Measurements from ENCODE around the gene STRADA. TPM values are rescaled to one million over a fixed set of nuclear protein-coding genes. Genes with fewer than 3 reads are reported as not detected.

STRADA gene
- total RNA-seq = 10 to 100 TPM; 71.7 to 77.7 TPM

DNA sequence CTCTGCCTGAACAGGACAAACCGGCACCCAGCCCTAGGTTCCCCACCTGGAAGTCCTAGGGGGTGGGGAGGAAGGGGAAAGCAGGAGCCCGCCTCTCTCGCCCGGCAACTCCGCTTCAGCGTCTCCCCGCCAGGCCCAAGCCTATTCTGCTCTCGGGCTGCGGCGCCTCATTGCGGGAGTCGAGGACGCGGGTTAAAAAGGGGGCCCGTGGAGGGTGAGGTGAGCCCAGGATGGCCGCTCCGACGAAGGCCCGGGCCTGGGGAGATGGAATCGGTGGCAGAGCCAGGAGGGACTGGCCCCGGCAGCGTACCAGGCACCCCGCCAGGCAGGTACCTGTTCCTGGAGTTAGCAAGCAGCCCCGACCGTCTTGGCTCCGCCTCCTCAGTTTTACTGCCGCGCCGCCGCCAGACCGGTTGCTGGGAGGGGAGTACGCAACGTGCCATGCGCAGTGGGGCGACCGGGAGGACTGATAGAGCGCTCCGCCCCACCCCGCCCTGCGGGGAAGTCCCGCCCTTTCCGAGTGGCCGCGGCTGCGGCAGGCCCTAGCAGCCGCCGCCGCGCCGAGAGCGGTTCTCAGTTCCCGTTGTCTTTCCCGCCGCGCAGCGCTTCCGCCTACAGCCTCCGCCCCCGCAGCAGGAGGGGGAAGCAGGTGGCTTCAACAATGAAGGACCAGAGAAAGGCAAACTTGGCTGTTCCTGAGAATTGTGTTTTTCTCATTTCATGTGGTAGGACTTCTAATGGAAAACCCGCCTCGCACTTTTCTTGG, at the start of gene STRADA:
STRADA (minus strand) TSS at position 392 of the 766 bp plus-strand sequence. CDS start 13,430 bp downstream, outside the sequence.
- DNase-seq = peak; percentile 100
- Mint-ChIP-seq H3K9me3 (no peaks in the 10 kb centered on the region), H3K36me3 (ENCODE audit: insufficient read depth in 2 of 2) (peaks cover 1 to 2% of the 10 kb centered on the region in 2 donors), H3K4me3 (peak within 1 kb of the TSS; percentile 92 to 97), H3K27me3 (ENCODE audit: low read depth) (no peaks in the 10 kb centered on the region), H3K27ac (peak within 1 kb of the TSS; percentile 97), H3K4me1 (ENCODE audit: low read depth) (peaks cover 21% of the 10 kb centered on the region)
- peak; percentile 93 to 95 for ATAC-seq (replicated peaks in 1 of 2)

GRCh38 chr17:63790057-63790456, 48.5 kb upstream of the STRADA start:
- ATAC-seq (replicated peaks in 1 of 2) (peak; percentile 49 to 67), DNase-seq (no peak)
- peaks cover 5 to 24% of the 10 kb centered on the region in 2 donors for H3K36me3 Mint-ChIP-seq (ENCODE audit: insufficient read depth in 2 of 2)
- no peaks in the 10 kb centered on the region for H3K9me3 Mint-ChIP-seq
- no peaks in the 10 kb centered on the region for H3K27me3 Mint-ChIP-seq (ENCODE audit: low read depth)
- peak overlapping the region; percentile 73 for H3K27ac Mint-ChIP-seq
- no peak overlapping the region for H3K4me3 Mint-ChIP-seq
- H3K4me1 Mint-ChIP-seq (ENCODE audit: low read depth) = peaks cover 4% of the 10 kb centered on the region

DNA sequence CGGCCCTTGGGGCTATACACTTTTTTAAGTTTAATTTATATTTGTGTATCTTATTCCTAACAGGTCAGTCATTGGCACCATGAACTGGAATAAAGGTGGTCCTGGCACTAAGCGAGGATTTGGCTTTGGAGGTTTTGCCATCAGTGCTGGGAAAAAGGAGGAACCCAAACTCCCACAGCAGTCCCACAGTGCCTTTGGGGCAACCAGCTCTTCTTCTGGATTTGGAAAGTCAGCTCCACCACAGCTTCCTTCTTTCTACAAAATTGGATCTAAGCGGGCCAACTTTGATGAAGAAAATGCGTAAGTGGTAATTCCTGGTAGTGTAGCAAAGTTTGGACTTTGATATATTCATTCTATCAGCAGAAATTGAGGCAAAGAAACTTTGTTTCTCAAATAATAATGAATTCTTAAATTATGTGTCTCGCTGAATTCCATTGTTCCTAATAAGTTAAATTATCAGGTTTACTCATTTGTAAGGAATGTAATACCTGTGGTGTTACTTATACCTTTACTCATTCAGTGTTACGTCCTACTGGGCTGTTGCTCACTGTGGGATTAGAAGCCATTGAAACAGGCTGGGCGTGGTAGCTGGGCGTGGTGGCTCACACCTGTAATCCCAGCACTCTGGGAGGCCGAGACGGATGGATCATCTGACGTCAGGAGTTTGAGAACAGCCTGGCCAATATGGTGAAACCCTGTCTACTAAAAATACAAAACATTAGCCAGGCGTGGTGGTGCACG, 45.5 kb upstream of the STRADA start:
- no peaks in the 10 kb centered on the region for H3K27me3 Mint-ChIP-seq (ENCODE audit: low read depth)
- H3K9me3 Mint-ChIP-seq = no peaks in the 10 kb centered on the region
- H3K4me1 Mint-ChIP-seq (ENCODE audit: low read depth) = peaks cover 17% of the 10 kb centered on the region
- DNase-seq (no peak), ATAC-seq (replicated peaks in 1 of 2) (no peak)
- H3K27ac Mint-ChIP-seq = no peak overlapping the region
- H3K36me3 Mint-ChIP-seq (ENCODE audit: insufficient read depth in 2 of 2) = peaks cover 0 to 13% of the 10 kb centered on the region in 2 donors
- H3K4me3 Mint-ChIP-seq = no peak overlapping the region

DNA sequence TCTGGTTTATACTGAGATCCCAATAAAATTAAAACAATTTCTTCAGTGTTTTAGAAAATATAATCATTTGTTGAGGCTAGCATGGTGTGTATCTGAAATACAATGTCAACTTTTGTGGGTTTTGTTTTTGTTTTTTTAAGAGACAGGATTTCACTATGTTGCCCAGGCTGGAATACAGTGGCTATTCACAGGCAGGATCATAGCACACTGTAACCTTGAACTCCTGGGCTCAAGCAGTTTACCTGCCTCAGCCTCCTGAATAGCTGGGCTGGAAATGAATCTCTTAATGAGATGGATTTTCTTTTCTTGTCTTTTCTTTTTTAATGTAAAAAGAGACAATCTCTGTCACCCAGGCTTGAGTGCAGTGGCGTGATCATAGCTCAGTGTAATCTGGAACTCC, 44.5 kb upstream of the STRADA start:
- H3K36me3 Mint-ChIP-seq (ENCODE audit: insufficient read depth in 2 of 2) = peaks cover 0 to 13% of the 10 kb centered on the region in 2 donors
- DNase-seq = no peak
- no peak overlapping the region for H3K4me3 Mint-ChIP-seq
- H3K27ac Mint-ChIP-seq = no peak overlapping the region
- peaks cover 24% of the 10 kb centered on the region for H3K4me1 Mint-ChIP-seq (ENCODE audit: low read depth)
- H3K27me3 Mint-ChIP-seq (ENCODE audit: low read depth) = no peaks in the 10 kb centered on the region
- no peaks in the 10 kb centered on the region for H3K9me3 Mint-ChIP-seq
- ATAC-seq (replicated peaks in 1 of 2) = no peak

- ATAC-seq (replicated peaks in 1 of 2) (no peak), DNase-seq (no peak)
- Mint-ChIP-seq H3K9me3 (no peaks in the 10 kb centered on the region), H3K27ac (peak overlapping the region; percentile 24), H3K4me3 (no peak overlapping the region), H3K27me3 (ENCODE audit: low read depth) (no peaks in the 10 kb centered on the region), H3K36me3 (ENCODE audit: insufficient read depth in 2 of 2) (peaks cover 0 to 13% of the 10 kb centered on the region in 2 donors), H3K4me1 (ENCODE audit: low read depth) (peaks cover 29% of the 10 kb centered on the region)
These were observed 44.0 kb upstream of the STRADA start for GRCh38 chr17:63785556-63785955.

DNA sequence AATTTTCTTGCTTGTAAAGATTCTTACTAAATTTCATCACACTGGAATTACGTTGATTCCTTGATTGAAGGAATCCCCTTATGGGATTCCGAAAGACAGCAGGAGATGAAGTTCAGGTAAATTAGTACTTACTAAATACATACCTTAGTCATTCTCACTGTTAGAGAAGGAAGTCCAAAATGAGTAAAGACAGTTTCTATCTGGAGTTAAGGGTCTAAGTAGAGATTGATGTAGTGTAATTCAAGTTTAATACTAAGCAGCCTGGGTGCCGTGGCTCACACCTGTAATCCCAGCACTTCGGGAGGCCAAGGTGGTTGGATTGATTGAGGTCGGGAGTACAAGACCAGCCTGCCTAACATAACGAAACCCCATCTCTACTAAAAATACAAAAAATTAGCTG, 41.9 kb upstream of the STRADA start:
- H3K27me3 Mint-ChIP-seq (ENCODE audit: low read depth) = no peaks in the 10 kb centered on the region
- peak overlapping the region; percentile 23 to 42 for H3K4me3 Mint-ChIP-seq
- peaks cover 0 to 16% of the 10 kb centered on the region in 2 donors for H3K36me3 Mint-ChIP-seq (ENCODE audit: insufficient read depth in 2 of 2)
- no peak for DNase-seq
- no peaks in the 10 kb centered on the region for H3K9me3 Mint-ChIP-seq
- peak overlapping the region; percentile 18 for H3K27ac Mint-ChIP-seq
- peaks cover 43% of the 10 kb centered on the region for H3K4me1 Mint-ChIP-seq (ENCODE audit: low read depth)
- ATAC-seq (replicated peaks in 1 of 2) = peak in 1 of 2 donors; percentile 59

GRCh38 chr17:63780928-63781327, 39.3 kb upstream of the STRADA start:
- H3K27me3 Mint-ChIP-seq (ENCODE audit: low read depth) = no peaks in the 10 kb centered on the region
- H3K27ac Mint-ChIP-seq = no peak overlapping the region
- H3K4me1 Mint-ChIP-seq (ENCODE audit: low read depth) = peaks cover 67% of the 10 kb centered on the region
- H3K36me3 Mint-ChIP-seq (ENCODE audit: insufficient read depth in 2 of 2) = peaks cover 2 to 19% of the 10 kb centered on the region in 2 donors
- H3K9me3 Mint-ChIP-seq = no peaks in the 10 kb centered on the region
- DNase-seq = no peak
- no peak for ATAC-seq (replicated peaks in 1 of 2)
- no peak overlapping the region for H3K4me3 Mint-ChIP-seq

GRCh38 chr17:63780507-63780906, 38.9 kb upstream of the STRADA start:
- peaks cover 71% of the 10 kb centered on the region for H3K4me1 Mint-ChIP-seq (ENCODE audit: low read depth)
- ATAC-seq (replicated peaks in 1 of 2) = no peak
- H3K27me3 Mint-ChIP-seq (ENCODE audit: low read depth) = no peaks in the 10 kb centered on the region
- no peaks in the 10 kb centered on the region for H3K9me3 Mint-ChIP-seq
- peak overlapping the region; percentile 84 for H3K27ac Mint-ChIP-seq
- DNase-seq = no peak
- H3K36me3 Mint-ChIP-seq (ENCODE audit: insufficient read depth in 2 of 2) = peaks cover 2 to 21% of the 10 kb centered on the region in 2 donors
- no peak overlapping the region for H3K4me3 Mint-ChIP-seq

GRCh38 chr17:63775420-63775819, 33.8 kb upstream of the STRADA start:
- DNase-seq (no peak), ATAC-seq (replicated peaks in 1 of 2) (no peak)
- Mint-ChIP-seq H3K27me3 (ENCODE audit: low read depth) (no peaks in the 10 kb centered on the region), H3K27ac (peak overlapping the region; percentile 90), H3K36me3 (ENCODE audit: insufficient read depth in 2 of 2) (peaks cover 10 to 28% of the 10 kb centered on the region in 2 donors), H3K4me3 (peak overlapping the region; percentile 97), H3K9me3 (no peaks in the 10 kb centered on the region), H3K4me1 (ENCODE audit: low read depth) (peaks cover 69% of the 10 kb centered on the region)

- no peaks in the 10 kb centered on the region for H3K9me3 Mint-ChIP-seq
- peak overlapping the region; percentile 90 for H3K27ac Mint-ChIP-seq
- peaks cover 69% of the 10 kb centered on the region for H3K4me1 Mint-ChIP-seq (ENCODE audit: low read depth)
- ATAC-seq (replicated peaks in 1 of 2) (no peak), DNase-seq (no peak)
- H3K4me3 Mint-ChIP-seq = peak overlapping the region; percentile 97
- H3K36me3 Mint-ChIP-seq (ENCODE audit: insufficient read depth in 2 of 2) = peaks cover 10 to 26% of the 10 kb centered on the region in 2 donors
- no peaks in the 10 kb centered on the region for H3K27me3 Mint-ChIP-seq (ENCODE audit: low read depth)
These were observed 33.3 kb upstream of the STRADA start for GRCh38 chr17:63774969-63775265.

DNA sequence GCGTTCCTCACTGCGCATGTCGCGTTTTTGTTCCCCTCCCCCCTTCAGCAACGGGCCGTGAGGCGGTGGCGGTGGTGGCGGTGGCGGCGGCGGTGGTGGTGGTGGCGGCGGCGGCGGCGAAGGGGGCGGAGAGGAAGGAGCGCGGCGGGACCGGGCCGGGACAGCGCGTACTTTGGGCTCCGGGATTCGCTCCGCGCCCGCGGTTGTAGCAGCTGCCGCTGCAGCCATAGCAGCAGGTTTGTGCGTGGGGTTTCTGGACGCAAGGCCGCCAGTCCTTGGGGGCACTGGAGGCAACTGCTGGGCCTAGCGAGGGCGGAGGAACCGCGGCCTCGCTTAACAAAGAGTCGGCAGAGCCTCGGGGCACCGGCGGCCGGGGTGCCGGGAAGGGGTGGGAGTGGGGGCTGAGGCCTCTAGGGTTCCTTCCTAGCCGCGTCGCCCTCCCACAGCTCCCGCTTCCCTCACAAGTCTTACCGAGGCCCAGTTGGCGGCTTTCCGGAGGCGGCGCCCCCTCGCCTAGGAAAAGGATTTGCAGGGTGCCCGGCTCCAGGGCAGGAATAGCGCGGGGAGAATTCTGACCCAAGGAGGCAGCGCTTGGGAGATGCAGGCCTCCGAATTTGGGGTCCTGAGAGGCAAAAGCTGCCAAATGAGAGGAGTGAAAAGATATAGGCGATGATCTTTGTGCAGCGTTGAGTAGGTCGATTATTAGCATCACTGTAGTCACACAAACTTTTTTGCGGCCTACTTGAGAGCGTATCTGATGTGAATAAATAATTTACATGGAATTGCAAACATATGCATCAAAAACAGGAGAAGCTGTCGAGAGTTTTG, 32.8 kb upstream of the STRADA start, which contains the start of gene DDX42:
DDX42 (plus strand) TSS at position 30 of the 828 bp plus-strand sequence. CDS start 12,880 bp downstream, outside the sequence.
- Mint-ChIP-seq H3K36me3 (ENCODE audit: insufficient read depth in 2 of 2) (peaks cover 10 to 20% of the 10 kb centered on the region in 2 donors), H3K9me3 (no peaks in the 10 kb centered on the region), H3K27ac (peak within 1 kb of the TSS; percentile 90), H3K4me1 (ENCODE audit: low read depth) (peaks cover 63% of the 10 kb centered on the region), H3K4me3 (peak within 1 kb of the TSS; percentile 97), H3K27me3 (ENCODE audit: low read depth) (no peaks in the 10 kb centered on the region)
- DNase-seq = peak in 1 of 2 donors; percentile 92
- peak in 1 of 2 donors; percentile 11 for ATAC-seq (replicated peaks in 1 of 2)

DNA sequence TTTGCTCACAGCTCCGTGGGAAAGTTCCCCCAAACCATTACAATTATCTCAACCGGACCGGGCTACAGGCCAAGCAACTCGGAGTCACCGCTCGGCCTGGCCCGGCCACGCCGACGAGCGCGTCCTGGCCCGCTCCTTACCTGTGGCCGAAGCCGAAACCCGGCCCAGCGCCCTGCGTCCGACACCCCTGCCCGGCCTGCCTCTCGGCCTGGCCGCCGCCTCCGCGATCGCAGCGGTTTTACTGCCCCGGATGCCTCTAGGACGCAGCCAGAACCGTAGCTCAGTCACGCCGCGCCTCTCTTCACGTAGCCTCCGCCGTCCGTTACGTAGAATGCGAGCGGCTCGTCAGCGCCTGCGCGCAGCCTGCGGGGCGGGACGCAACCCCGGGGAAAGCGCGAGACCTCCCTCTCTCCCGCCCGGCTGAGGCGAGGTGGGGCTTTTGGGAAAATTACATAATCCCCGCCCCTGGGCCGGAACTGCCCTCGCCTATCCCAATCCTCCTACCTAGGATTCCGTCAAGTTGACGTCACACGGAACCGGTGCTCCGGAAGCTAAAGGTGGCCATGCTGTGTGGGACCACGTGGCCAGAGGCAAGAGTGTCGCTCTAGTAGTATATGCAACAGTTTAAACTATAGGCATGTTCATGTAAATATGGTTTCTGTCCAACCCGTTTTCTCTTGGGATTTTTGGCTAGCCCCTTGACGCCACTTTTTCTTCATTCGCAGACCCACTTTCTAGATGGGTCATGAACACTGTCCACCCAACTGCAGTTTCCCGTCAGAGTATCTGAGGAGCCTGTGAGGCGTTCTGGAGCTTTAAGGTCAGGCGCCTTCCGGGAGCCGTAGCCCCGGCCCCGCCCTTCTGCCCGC, 31.9 kb upstream of the STRADA start, which contains the start of gene CCDC47:
CCDC47 (minus strand) TSS at position 326 of the 869 bp plus-strand sequence. CDS start 7,422 bp downstream, outside the sequence.
- peak within 1 kb of the TSS; percentile 97 for H3K4me3 Mint-ChIP-seq
- H3K9me3 Mint-ChIP-seq = no peaks in the 10 kb centered on the region
- peaks cover 12 to 22% of the 10 kb centered on the region in 2 donors for H3K36me3 Mint-ChIP-seq (ENCODE audit: insufficient read depth in 2 of 2)
- DNase-seq = peak; percentile 98 to 99
- H3K27me3 Mint-ChIP-seq (ENCODE audit: low read depth) = no peaks in the 10 kb centered on the region
- peak; percentile 89 to 91 for ATAC-seq (replicated peaks in 1 of 2)
- peak within 1 kb of the TSS; percentile 90 for H3K27ac Mint-ChIP-seq
- H3K4me1 Mint-ChIP-seq (ENCODE audit: low read depth) = peaks cover 61% of the 10 kb centered on the region

Measured in activated T-cell treated with anti-CD3 and anti-CD28 coated beads, Interleukin-2, amount 50 U/mL, for 72 hours (primary cell).